Natural killer cell (primary cell): ENCODE data around the gene TNS3. TPM values are rescaled to one million over a fixed set of nuclear protein-coding genes. Genes with fewer than 3 reads are reported as not detected.

Experiments used
- ATAC-seq, 3 donors: fragments of 150-1000 bp in 2 of 3; fragments of 200-7000 bp in 1 of 3; cut with Tn5 transposase; 1 replicate in 1 of 3; 2 replicates in 2 of 3; pipeline ENCODE4 v1.10.0; 2021; ENCODE audit warnings: mild to moderate bottlenecking in 2 of 3, moderate library complexity in 2 of 3
- DNase-seq, 2 donors: peaks; one replicate each; pipeline versions ENCODE4 v3.0.0 to v3.0.0-alpha.2; 2013 to 2021; ENCODE audit warnings: mixed read lengths in 1 of 2
- H3K27ac ChIP-seq: one replicate; pipeline ENCODE4 v1.5.1; 2013; ENCODE audit warnings: mild to moderate bottlenecking, low read length
- H3K27me3 ChIP-seq: one replicate; pipeline ENCODE4 v1.6.1; 2013; ENCODE audit warnings: low read length; ENCODE audit not compliant: control insufficient read depth, insufficient read depth
- H3K36me3 ChIP-seq: one replicate; pipeline ENCODE4 v1.6.1; 2013; ENCODE audit warnings: low read length; ENCODE audit not compliant: control insufficient read depth, insufficient read depth
- H3K4me1 ChIP-seq: one replicate; pipeline ENCODE4 v1.6.1; 2013; ENCODE audit warnings: low read length; ENCODE audit not compliant: control insufficient read depth, insufficient read depth
- H3K4me3 ChIP-seq: one replicate; pipeline ENCODE4 v1.5.1; 2013; ENCODE audit warnings: low read length
- H3K9me3 ChIP-seq: one replicate; pipeline ENCODE4 v1.6.1; 2013; ENCODE audit warnings: low read length; ENCODE audit not compliant: control insufficient read depth, insufficient read depth
- H3K27ac Mint-ChIP-seq, 2 donors: one replicate each; pipeline ENCODE4 v1.8.0; 2022; ENCODE audit warnings: mild to moderate bottlenecking in 2 of 2, mixed read lengths in 2 of 2, moderate library complexity in 1 of 2
- H3K27me3 Mint-ChIP-seq, 2 donors: one replicate each; pipeline ENCODE4 v1.8.0; 2022; ENCODE audit warnings: low read depth in 2 of 2, mixed read lengths in 2 of 2
- H3K36me3 Mint-ChIP-seq: one replicate; pipeline ENCODE4 v1.8.0; 2022; ENCODE audit warnings: mixed read lengths
- H3K4me1 Mint-ChIP-seq, 2 donors: one replicate each; pipeline ENCODE4 v1.8.0; 2022; ENCODE audit warnings: mixed read lengths in 2 of 2
- H3K4me3 Mint-ChIP-seq: one replicate; pipeline ENCODE4 v1.8.0; 2022; ENCODE audit warnings: mild to moderate bottlenecking, moderate library complexity, mixed read lengths
- H3K9me3 Mint-ChIP-seq, 2 donors: one replicate each; pipeline ENCODE4 v1.8.0; 2022; ENCODE audit warnings: mixed read lengths in 2 of 2
- WGBS: methylation state at CpG from one replicate; pipeline ENCODE4 v1.1.7; 2013; ENCODE audit warnings: missing lambda C conversion rate; ENCODE audit not compliant: insufficient coverage; 5-methylcytosine and 5-hydroxymethylcytosine counted together
- intact Hi-C: fragments of 100-400 bp; cut with micrococcal nuclease; formaldehyde crosslinking; loops from one replicate; pipeline ENCODE4 v1.14.2; 2022
- total RNA-seq, 4 donors: library from RNA; stranded (reverse); fragments of 120-200 nt in 1 of 4; gene quantifications; one replicate each; pipeline versions ENCODE4 v1.2.3 to v1.2.4, GENCODE V29; 2013 to 2022
- TF ChIP-seq, protein P1 (sequence below): fragments of 200-600 bp; IDR thresholded peaks from one replicate; pipeline ENCODE4 v1.8.0; 2022; ENCODE audit warnings: antibody characterized with exemption

Gene TNS3
- total RNA-seq, 3 donors from 2014 or later (not counting 1 experiment from before 2014, with no cell fraction given) = 1.6 to 3.5 (median 2.9) TPM

DNA sequence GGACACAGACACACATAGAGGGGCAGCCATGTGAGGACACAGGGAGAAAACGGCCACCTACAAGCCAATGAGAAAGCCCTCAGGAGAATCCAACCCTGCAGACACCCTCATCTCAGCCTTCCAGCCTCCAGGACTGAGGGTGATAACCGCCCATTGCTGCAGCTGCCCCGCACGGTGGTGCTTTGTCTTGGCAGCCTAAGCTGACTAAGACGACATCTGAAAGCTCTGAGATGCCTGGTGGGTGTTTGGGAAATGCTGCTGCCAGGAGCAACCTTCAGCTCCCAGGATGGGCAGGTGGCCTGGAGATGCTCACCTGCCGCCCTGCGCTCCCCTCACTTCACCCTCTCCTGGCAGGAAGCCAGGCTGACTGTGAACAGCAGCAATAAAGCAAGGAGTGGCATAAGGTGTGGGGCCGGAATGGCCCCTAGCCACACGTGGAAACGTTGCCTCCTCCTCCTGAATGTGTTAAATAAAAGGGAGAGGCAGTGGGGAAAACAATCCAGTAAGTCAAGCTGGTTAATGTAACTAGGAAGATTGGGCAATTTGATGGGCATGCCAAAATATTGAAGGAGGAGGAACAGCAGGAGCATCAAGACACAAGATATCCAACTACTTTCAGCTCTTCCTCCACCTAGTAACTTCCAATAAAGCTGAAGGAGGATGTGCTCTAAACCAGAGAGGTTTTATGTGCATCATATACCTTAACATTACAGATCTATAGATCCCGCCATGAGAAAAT is 121.5 kb downstream of the TNS3 start:
- H3K36me3 ChIP-seq = no peaks in the 10 kb centered on the region
- ATAC-seq = no peak
- no peaks in the 10 kb centered on the region for H3K9me3 ChIP-seq
- no peak for DNase-seq
- H3K27ac Mint-ChIP-seq = no peak overlapping the region
- no peaks in the 10 kb centered on the region for H3K4me1 Mint-ChIP-seq
- TF ChIP-seq, protein P1, sequence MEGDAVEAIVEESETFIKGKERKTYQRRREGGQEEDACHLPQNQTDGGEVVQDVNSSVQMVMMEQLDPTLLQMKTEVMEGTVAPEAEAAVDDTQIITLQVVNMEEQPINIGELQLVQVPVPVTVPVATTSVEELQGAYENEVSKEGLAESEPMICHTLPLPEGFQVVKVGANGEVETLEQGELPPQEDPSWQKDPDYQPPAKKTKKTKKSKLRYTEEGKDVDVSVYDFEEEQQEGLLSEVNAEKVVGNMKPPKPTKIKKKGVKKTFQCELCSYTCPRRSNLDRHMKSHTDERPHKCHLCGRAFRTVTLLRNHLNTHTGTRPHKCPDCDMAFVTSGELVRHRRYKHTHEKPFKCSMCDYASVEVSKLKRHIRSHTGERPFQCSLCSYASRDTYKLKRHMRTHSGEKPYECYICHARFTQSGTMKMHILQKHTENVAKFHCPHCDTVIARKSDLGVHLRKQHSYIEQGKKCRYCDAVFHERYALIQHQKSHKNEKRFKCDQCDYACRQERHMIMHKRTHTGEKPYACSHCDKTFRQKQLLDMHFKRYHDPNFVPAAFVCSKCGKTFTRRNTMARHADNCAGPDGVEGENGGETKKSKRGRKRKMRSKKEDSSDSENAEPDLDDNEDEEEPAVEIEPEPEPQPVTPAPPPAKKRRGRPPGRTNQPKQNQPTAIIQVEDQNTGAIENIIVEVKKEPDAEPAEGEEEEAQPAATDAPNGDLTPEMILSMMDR = no peak
- no peaks in the 10 kb centered on the region for H3K36me3 Mint-ChIP-seq
- H3K27ac ChIP-seq = no peak overlapping the region
- no peaks in the 10 kb centered on the region for H3K4me1 ChIP-seq
- intact Hi-C loops = no loop called here
- H3K27me3 Mint-ChIP-seq = no peaks in the 10 kb centered on the region
- H3K27me3 ChIP-seq = no peaks in the 10 kb centered on the region
- H3K9me3 Mint-ChIP-seq = no peaks in the 10 kb centered on the region
- WGBS = 88% methylated on average over 10 of the region's 11 CpGs
- H3K4me3 Mint-ChIP-seq = no peak overlapping the region
- no peak overlapping the region for H3K4me3 ChIP-seq

DNA sequence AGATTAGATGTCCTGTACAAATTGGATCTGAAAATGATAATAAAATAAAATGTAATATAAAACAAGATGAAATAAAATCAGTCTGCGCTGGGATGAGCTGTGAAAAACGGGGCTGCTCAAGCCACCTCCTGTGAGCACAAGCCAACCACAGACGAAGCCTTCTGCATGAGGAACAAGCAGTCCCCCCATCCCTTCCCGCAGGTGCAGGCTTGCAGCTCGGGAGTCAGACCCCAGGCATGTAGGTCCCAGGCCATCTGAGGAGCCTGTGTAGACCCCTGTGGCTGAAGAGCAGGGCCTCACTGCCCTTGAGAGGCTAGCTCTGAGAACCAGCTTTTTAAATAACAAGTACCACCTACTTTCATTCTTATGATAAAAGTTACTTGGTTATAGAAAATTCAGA is 123.4 kb downstream of the TNS3 start:
- Mint-ChIP-seq H3K36me3 (no peaks in the 10 kb centered on the region), H3K4me3 (no peak overlapping the region), H3K9me3 (no peaks in the 10 kb centered on the region), H3K27me3 (no peaks in the 10 kb centered on the region), H3K27ac (no peak overlapping the region), H3K4me1 (peaks cover 0 to 3% of the 10 kb centered on the region in 2 donors)
- 74% methylated on average over 5 of the region's 5 CpGs for WGBS
- DNase-seq = no peak
- Histone ChIP-seq H3K4me1 (no peaks in the 10 kb centered on the region), H3K27me3 (no peaks in the 10 kb centered on the region), H3K4me3 (no peak overlapping the region), H3K9me3 (no peaks in the 10 kb centered on the region), H3K36me3 (no peaks in the 10 kb centered on the region), H3K27ac (no peak overlapping the region)
- ATAC-seq = no peak
- TF ChIP-seq, protein P1 = no peak
- intact Hi-C loops = no loop called here

DNA sequence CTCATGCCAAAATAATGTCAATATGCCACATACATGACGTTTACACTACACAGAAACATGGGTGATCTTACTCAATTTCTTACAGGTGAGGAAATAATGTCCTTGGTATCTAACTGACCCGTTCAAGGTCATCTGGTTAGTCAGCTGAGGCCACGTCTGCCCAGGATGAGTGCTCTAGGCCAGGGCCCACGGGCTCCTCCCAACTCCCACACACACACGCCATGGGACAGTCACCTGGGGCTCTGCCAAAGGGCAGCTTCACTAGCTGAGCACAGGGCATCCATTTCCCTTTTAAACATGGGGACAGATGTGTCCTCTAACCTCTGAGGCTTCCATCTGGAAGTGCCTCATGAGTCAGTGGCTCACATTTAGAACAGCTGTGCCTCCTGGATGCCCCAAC is 123.9 kb downstream of the TNS3 start:
- Histone ChIP-seq H3K27ac (no peak overlapping the region), H3K36me3 (no peaks in the 10 kb centered on the region), H3K4me1 (no peaks in the 10 kb centered on the region), H3K4me3 (no peak overlapping the region), H3K27me3 (no peaks in the 10 kb centered on the region), H3K9me3 (no peaks in the 10 kb centered on the region)
- Mint-ChIP-seq H3K27ac (no peak overlapping the region), H3K4me3 (no peak overlapping the region), H3K36me3 (no peaks in the 10 kb centered on the region), H3K27me3 (no peaks in the 10 kb centered on the region), H3K9me3 (no peaks in the 10 kb centered on the region), H3K4me1 (peaks cover 0 to 6% of the 10 kb centered on the region in 2 donors)
- intact Hi-C loops = no loop called here
- DNase-seq = no peak
- ATAC-seq = no peak
- TF ChIP-seq, protein P1 = no peak
- 78% methylated on average over 5 of the region's 5 CpGs for WGBS
